Natural killer cell (primary cell): ENCODE data around the gene RTCB. TPM values are rescaled to one million over a fixed set of nuclear protein-coding genes. Genes with fewer than 3 reads are reported as not detected.
"Not testable (repeated sequence)": the region's sequence is repeated elsewhere in the genome, so short reads cannot be mapped to it uniquely, and the experiment has no call there.

Experiments
- ATAC-seq, 3 donors: fragments of 150-1000 bp in 2 of 3; fragments of 200-7000 bp in 1 of 3; cut with Tn5 transposase; 1 replicate in 1 of 3; 2 replicates in 2 of 3; pipeline ENCODE4 v1.10.0; 2021; ENCODE audit warnings: mild to moderate bottlenecking in 2 of 3, moderate library complexity in 2 of 3
- DNase-seq, 2 donors: peaks; one replicate each; pipeline versions ENCODE4 v3.0.0 to v3.0.0-alpha.2; 2013 to 2021; ENCODE audit warnings: mixed read lengths in 1 of 2
- H3K27ac ChIP-seq: one replicate; pipeline ENCODE4 v1.5.1; 2013; ENCODE audit warnings: mild to moderate bottlenecking, low read length
- H3K27me3 ChIP-seq: one replicate; pipeline ENCODE4 v1.6.1; 2013; ENCODE audit warnings: low read length; ENCODE audit not compliant: control insufficient read depth, insufficient read depth
- H3K36me3 ChIP-seq: one replicate; pipeline ENCODE4 v1.6.1; 2013; ENCODE audit warnings: low read length; ENCODE audit not compliant: control insufficient read depth, insufficient read depth
- H3K4me1 ChIP-seq: one replicate; pipeline ENCODE4 v1.6.1; 2013; ENCODE audit warnings: low read length; ENCODE audit not compliant: control insufficient read depth, insufficient read depth
- H3K4me3 ChIP-seq: one replicate; pipeline ENCODE4 v1.5.1; 2013; ENCODE audit warnings: low read length
- H3K9me3 ChIP-seq: one replicate; pipeline ENCODE4 v1.6.1; 2013; ENCODE audit warnings: low read length; ENCODE audit not compliant: control insufficient read depth, insufficient read depth
- H3K27ac Mint-ChIP-seq, 2 donors: one replicate each; pipeline ENCODE4 v1.8.0; 2022; ENCODE audit warnings: mild to moderate bottlenecking in 2 of 2, mixed read lengths in 2 of 2, moderate library complexity in 1 of 2
- H3K27me3 Mint-ChIP-seq, 2 donors: one replicate each; pipeline ENCODE4 v1.8.0; 2022; ENCODE audit warnings: low read depth in 2 of 2, mixed read lengths in 2 of 2
- H3K36me3 Mint-ChIP-seq: one replicate; pipeline ENCODE4 v1.8.0; 2022; ENCODE audit warnings: mixed read lengths
- H3K4me1 Mint-ChIP-seq, 2 donors: one replicate each; pipeline ENCODE4 v1.8.0; 2022; ENCODE audit warnings: mixed read lengths in 2 of 2
- H3K4me3 Mint-ChIP-seq: one replicate; pipeline ENCODE4 v1.8.0; 2022; ENCODE audit warnings: mild to moderate bottlenecking, moderate library complexity, mixed read lengths
- H3K9me3 Mint-ChIP-seq, 2 donors: one replicate each; pipeline ENCODE4 v1.8.0; 2022; ENCODE audit warnings: mixed read lengths in 2 of 2
- CTCF ChIP-seq: fragments of 200-600 bp; IDR thresholded peaks from one replicate; pipeline ENCODE4 v1.8.0; 2022; ENCODE audit warnings: antibody characterized with exemption
- WGBS: methylation state at CpG from one replicate; pipeline ENCODE4 v1.1.7; 2013; ENCODE audit warnings: missing lambda C conversion rate; ENCODE audit not compliant: insufficient coverage; 5-methylcytosine and 5-hydroxymethylcytosine counted together
- intact Hi-C: fragments of 100-400 bp; cut with micrococcal nuclease; formaldehyde crosslinking; loops from one replicate; pipeline ENCODE4 v1.14.2; 2022
- total RNA-seq, 4 donors: library from RNA; stranded (reverse); fragments of 120-200 nt in 1 of 4; gene quantifications; one replicate each; pipeline versions ENCODE4 v1.2.3 to v1.2.4, GENCODE V29; 2013 to 2022

Gene RTCB
- total RNA-seq, 3 donors from 2014 or later (not counting 1 experiment from before 2014, with no cell fraction given), result 44.3 to 53.2 (median 46.6) TPM

DNA sequence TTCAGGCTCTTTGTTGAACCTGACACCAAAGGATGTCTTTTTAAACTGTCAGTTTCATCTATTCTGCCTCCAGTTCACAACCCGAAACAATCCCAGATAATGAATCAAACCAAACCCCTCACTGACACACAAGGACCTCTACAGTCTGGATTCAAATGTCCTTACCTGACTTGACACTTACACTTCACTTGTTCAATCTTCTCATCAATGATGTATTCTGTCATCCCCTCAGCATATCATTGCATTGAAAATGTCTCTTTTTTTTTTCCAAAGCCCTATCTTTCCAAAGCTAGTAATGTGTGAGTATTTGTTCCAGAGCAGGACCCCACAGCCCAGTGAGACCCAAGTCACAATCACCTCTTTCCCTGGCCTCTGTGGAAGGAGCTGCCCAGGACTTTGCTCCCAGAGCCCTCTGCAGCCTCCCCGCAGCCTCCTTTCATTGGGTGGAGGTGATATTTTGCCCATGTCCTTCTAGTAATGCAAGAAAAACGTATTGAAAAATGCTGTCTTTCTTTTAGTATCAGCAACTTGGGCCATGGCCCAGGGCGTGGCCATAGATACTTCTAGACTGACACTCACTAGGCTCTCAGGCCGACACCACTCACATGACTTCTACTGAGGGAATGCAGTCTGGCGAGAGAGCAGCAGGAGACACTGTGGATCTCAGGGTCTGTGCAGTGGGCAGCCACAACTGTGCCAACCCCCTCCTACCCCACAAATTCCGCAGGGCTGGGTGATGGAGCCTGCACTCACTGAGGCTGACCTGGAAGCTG lies 36.2 kb downstream of the RTCB start:
- peak in 1 of 3 donors; percentile 44 for ATAC-seq
- Mint-ChIP-seq H3K4me3 (no peak overlapping the region), H3K9me3 (no peaks in the 10 kb centered on the region), H3K27me3 (peaks cover 0 to 4% of the 10 kb centered on the region in 2 donors), H3K27ac (no peak overlapping the region), H3K4me1 (no peaks in the 10 kb centered on the region), H3K36me3 (no peaks in the 10 kb centered on the region)
- H3K4me3 ChIP-seq, result no peak overlapping the region
- intact Hi-C loops, result no loop called here
- H3K36me3 ChIP-seq, result no peaks in the 10 kb centered on the region
- no peaks in the 10 kb centered on the region for H3K4me1 ChIP-seq
- WGBS, result 83% methylated on average over 7 of the region's 7 CpGs
- no peaks in the 10 kb centered on the region for H3K9me3 ChIP-seq
- TF ChIP-seq CTCF, result no peak
- no peak overlapping the region for H3K27ac ChIP-seq
- H3K27me3 ChIP-seq, result no peaks in the 10 kb centered on the region
- DNase-seq, result no peak

DNA sequence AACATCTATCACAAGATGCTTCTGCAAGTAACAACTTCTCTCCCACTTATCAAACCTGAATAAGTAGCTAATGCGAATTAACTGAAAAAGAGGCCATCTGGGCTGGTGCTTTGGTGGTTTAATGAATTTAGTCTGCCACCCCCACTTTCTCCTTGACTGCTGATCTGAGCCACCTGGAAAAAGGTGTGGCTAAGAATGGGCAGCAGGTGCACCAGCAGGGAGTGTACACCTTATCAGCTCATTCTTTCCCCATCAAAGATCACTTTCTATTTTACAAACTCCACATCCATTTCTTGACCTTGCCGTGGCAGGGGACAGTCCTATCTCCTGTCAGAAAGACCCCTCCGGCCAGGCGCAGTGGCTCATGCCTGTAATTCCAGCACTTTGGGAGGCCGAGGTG lies 47.8 kb downstream of the RTCB start:
- no peaks in the 10 kb centered on the region for H3K4me1 ChIP-seq
- no peak overlapping the region for H3K4me3 Mint-ChIP-seq
- no peak for TF ChIP-seq CTCF
- H3K27ac Mint-ChIP-seq, result no peak overlapping the region
- H3K36me3 Mint-ChIP-seq, result no peaks in the 10 kb centered on the region
- no peaks in the 10 kb centered on the region for H3K27me3 ChIP-seq
- no peak overlapping the region for H3K4me3 ChIP-seq
- intact Hi-C loops, result no loop called here
- no peak for DNase-seq
- no peaks in the 10 kb centered on the region for H3K9me3 ChIP-seq
- 92% methylated on average over 5 of the region's 5 CpGs for WGBS
- no peaks in the 10 kb centered on the region for H3K36me3 ChIP-seq
- peaks cover 3 to 7% of the 10 kb centered on the region in 2 donors for H3K27me3 Mint-ChIP-seq
- H3K4me1 Mint-ChIP-seq, result no peaks in the 10 kb centered on the region
- no peaks in the 10 kb centered on the region for H3K9me3 Mint-ChIP-seq
- H3K27ac ChIP-seq, result no peak overlapping the region
- ATAC-seq, result no peak

DNA sequence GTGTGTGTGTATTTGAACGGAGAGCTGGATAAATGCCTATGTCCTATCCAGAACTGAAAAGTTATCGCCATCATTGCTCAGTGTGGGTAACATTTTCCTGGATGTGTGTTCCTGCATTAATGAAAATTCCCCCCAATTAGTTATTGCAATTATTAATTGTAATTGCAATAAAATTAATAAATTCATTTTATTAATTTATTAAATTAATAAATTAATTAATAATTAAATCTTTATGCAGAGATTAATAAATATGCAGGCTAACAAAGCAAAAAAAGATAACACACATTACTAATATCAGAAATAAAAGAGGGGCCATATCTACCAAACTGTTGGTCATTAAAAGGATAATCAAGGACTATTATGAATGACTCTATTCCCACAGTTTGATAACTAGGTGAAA lies 50.8 kb downstream of the RTCB start:
- Histone ChIP-seq H3K27ac (no peak overlapping the region), H3K36me3 (no peaks in the 10 kb centered on the region), H3K4me1 (no peaks in the 10 kb centered on the region), H3K9me3 (no peaks in the 10 kb centered on the region), H3K27me3 (no peaks in the 10 kb centered on the region), H3K4me3 (no peak overlapping the region)
- Mint-ChIP-seq H3K4me1 (no peaks in the 10 kb centered on the region), H3K4me3 (no peak overlapping the region), H3K9me3 (no peaks in the 10 kb centered on the region), H3K36me3 (no peaks in the 10 kb centered on the region), H3K27me3 (peaks cover 3 to 7% of the 10 kb centered on the region in 2 donors), H3K27ac (no peak overlapping the region)
- WGBS, result 82% methylated on average over 1 of the region's 2 CpGs
- TF ChIP-seq CTCF, result no peak
- intact Hi-C loops, result no loop called here
- ATAC-seq (no peak), DNase-seq (no peak)

DNA sequence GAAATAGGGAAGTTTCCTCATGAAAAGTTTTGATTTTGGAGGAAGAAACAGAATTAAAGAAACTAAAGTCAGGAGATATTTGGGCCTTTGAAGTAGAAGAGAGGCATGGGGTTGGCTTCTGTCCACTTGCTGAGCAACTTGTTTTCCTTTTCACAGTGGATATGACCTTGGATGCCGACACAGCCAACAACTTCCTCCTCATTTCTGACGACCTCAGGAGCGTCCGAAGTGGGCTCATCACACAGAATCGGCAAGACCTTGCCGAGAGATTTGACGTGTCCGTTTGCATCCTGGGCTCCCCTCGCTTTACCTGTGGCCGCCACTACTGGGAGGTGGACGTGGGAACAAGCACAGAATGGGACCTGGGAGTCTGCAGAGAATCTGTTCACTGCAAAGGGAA lies 52.0 kb downstream of the RTCB start:
- H3K27me3 Mint-ChIP-seq, H3K4me1 ChIP-seq, H3K4me3 ChIP-seq, H3K36me3 ChIP-seq, H3K9me3 Mint-ChIP-seq, H3K27ac Mint-ChIP-seq, ATAC-seq, H3K27me3 ChIP-seq, H3K9me3 ChIP-seq, intact Hi-C loops, H3K4me1 Mint-ChIP-seq, H3K4me3 Mint-ChIP-seq, DNase-seq, H3K27ac ChIP-seq, H3K36me3 Mint-ChIP-seq: not testable (repeated sequence)
- 89% methylated on average over 11 of the region's 11 CpGs for WGBS

DNA sequence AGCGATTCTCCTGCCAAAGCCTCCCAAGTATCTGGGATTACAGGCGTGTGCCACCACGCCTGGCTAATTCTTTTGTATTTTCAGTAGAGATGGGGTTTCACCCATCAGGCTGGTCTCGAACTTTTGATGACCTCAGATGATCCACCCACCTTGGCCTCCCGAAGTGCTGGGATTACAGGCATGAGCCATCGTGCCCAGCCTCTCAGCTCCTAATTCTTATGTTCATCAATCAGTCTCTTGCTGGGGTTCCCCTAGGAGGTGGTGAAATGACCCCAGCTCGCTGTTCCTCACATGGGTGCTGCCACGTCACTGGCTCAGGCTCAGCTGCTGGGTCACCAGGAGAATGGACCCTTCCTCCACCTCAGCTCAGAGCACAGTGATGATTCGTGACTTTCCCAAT lies 54.5 kb downstream of the RTCB start, which contains the start of gene RFPL3:
Gene RFPL3 (plus strand): TSS at position 301 of the 400 bp plus-strand sequence. CDS start 205 bp downstream, outside the sequence.
- H3K9me3 ChIP-seq, ATAC-seq, H3K27me3 Mint-ChIP-seq, H3K36me3 Mint-ChIP-seq, H3K4me1 Mint-ChIP-seq, H3K27ac Mint-ChIP-seq, H3K4me1 ChIP-seq, H3K36me3 ChIP-seq, intact Hi-C loops, H3K27ac ChIP-seq, H3K4me3 ChIP-seq, H3K4me3 Mint-ChIP-seq, H3K9me3 Mint-ChIP-seq, H3K27me3 ChIP-seq, DNase-seq: not testable (repeated sequence)
- 74% methylated on average over 8 of the region's 9 CpGs for WGBS
